GM21723 (cell line): ENCODE measurements around the gene LMO7.
"Not testable (repeated sequence)": the region's sequence is repeated elsewhere in the genome, so short reads cannot be mapped to it uniquely, and the experiment has no call there.

Source experiments
- ATAC-seq: cut with Tn5 transposase; IDR thresholded peaks from one replicate; pipeline ENCODE4 v1.9.1; 2021; ENCODE audit warnings: mild to moderate bottlenecking, moderate library complexity; ENCODE audit not compliant: unreplicated experiment

LMO7 gene

DNA sequence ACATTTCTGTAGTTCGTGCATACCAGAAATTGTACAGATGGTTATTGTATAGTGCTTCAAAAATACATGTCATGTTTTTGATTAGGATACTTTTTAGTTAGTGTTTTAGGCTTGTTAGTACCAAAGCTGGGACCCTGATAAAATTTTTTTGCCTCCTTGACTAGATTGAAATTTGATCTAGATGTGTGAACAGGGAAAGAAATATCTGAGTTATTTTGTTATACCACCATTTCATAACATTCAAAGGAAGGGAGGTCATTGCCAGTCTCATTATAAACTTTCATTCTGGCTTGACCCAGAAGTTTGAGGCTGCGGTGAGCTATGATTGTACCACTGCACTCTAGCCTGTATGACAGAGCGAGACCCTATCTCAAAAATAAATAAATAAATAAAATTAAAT lies 9.0 kb downstream of the LMO7 start:
- no peak for ATAC-seq

DNA sequence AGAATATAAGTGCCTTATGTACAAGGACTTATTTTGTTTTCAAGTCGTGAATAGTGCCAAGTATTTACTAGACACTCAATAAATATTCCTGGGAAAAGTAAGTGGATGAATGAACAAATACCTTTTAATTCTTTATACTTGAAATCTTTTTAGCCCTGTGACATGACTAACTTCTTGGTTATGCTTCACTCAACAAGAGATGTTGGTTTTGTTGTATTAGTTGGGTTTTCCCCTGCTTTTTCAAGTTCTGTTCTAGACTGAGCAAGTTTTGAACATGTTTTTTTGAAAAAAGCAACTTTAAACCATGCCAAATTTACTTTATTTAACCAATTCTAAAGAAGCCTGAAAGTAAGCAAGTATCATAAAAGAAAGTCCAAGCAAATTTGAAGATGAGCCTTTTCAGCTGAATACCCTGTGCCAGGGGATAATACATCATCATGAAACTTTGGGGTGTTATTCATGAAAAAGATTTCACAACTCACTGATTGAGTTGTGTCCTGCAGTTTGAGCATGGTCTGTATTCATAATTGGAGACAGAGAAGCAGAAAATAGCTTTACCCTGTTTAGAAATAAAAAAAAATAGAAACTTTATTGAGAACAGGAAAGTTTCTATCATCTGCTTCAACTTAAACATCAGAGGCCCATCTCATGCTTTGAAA lies 11.1 kb downstream of the LMO7 start:
- ATAC-seq: peak; percentile 89

DNA sequence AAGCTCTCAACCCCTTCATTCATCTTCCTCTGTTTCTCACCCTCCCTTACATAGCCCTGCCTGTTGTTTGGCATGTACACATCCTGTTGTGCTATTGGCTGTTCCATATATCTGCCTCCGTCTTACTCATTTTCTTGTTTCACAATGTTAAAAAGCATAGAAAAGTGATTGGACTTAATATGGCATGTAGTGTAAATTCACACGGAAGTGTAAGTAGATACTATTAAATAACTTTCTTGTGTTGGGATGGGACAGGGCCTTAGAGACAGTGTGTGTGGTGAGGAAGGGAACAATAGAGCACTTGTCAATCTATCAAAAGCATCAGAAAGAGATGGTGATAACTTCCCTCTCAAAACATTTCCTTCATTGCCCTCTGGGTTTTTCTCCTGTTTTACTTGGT lies 12.3 kb downstream of the LMO7 start:
- ATAC-seq: no peak

DNA sequence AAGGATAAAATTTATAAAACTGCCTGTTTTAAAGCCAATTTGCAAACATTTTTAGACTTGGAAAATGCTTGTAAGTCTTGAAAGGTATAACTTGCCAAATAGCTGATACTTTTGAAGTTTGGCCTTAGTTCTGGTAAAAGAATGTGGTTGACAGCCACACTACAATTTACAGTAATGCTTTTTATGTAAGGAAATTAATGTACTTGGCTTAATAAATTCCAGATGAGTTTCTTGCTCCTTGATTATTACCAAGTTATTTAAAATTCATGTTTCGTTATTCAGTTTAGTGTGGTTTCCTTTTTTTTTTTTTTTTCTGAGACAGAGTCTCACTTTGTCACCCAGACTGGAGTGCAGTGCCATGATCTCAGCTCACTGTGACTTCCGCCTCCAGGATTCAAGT lies 14.9 kb downstream of the LMO7 start:
- ATAC-seq: no peak

DNA sequence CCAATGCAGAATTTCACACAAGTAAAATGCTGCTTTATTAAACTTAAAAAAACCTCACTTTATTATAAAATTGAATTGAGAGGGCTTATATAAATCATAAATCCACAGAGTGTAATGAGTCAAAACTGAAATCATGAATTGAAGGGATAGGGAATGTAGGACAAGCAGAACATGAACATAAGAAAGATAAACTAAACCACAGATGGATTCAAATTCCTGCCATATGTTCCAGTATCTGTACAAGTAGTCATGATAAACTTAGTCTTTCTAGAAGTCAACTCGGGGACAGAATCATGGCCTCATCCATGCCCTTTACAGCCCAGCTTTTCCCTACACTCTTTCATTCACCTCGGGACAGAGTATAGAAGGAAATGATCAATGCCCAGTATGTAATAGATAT lies 16.6 kb downstream of the LMO7 start:
- no peak for ATAC-seq

DNA sequence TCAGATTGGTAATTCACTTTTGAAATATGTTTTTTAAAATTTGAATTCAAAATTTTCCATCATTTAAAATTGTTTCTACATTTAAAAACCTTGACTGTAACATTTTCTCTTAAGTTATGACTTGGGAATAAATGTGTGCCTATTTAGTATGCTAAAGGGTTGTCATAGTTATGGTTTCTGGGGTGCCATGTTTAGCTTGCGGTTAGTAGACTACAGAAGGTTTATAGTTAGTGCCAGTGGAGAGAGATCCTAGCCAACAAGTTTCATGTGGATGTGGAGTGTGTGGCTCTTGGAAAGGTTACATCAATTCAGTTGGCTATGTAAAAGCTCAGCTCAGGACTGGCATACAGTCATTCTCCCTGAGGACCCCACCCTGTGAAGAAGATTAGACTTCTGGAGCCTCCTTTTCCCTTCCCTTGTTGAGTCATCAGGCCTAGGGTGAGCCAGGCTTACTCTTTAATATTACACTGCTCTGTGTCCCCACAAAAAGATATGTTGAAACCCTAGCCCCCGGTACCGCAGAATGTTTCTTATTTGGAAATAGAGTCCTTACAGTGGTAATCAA lies 20.4 kb downstream of the LMO7 start:
- no peak for ATAC-seq

DNA sequence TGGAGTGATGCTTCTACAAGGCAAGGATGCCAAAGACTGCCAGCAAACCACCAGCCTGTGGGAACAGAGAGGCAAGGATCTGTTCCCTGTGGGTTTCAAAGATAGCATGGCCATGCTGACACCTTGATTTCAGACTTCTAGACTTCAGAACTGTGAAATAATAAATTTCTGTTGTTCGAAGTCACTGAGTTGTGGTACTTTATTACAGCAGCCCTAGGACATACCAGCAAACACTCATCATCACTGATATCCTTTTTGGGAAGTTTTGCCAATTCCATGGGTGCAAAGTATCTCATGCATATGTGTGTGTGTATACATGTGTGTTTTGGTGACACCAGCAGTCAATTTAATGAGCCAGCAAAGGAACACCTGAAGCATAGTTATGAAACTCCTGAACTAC lies 21.0 kb downstream of the LMO7 start:
- no peak for ATAC-seq

DNA sequence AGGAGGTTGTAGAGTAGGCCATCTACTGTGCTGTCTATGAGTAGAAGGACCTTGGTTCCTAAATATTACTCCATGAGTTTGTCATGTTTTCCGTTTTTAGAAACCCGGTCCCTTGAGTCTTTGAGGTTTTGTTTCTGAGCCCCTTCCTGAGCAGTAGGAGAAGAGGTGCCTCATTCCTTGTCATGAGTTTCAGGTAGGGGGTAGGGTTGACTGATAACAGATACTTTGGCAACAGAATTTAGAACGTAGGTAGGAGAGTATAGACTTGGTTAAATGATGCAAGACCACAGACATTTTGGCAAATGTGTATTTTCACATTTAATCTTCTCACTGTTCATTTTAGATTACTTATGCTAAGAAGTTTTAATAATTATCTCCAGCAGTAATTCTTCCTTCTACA lies 24.6 kb downstream of the LMO7 start:
- no peak for ATAC-seq

DNA sequence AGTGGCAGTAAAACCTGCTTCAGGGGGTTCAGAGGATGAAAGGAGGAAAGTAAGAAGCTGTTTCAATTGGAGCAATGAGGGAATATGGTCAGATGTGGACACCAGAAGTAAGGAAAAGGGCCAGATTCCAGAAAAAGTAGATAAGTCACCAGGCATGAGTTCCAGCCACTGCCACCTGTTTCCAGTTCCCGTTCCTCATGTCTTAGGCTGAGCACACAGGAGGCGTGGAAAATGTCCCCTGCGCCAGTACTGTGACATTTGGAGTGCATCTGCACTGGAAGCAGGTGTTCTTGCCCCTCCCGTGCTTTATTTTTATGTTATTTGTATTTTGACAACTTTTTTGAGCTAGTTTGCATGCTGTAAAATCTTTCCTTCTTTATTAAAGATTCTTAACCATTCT lies 25.3 kb downstream of the LMO7 start:
- ATAC-seq: no peak

DNA sequence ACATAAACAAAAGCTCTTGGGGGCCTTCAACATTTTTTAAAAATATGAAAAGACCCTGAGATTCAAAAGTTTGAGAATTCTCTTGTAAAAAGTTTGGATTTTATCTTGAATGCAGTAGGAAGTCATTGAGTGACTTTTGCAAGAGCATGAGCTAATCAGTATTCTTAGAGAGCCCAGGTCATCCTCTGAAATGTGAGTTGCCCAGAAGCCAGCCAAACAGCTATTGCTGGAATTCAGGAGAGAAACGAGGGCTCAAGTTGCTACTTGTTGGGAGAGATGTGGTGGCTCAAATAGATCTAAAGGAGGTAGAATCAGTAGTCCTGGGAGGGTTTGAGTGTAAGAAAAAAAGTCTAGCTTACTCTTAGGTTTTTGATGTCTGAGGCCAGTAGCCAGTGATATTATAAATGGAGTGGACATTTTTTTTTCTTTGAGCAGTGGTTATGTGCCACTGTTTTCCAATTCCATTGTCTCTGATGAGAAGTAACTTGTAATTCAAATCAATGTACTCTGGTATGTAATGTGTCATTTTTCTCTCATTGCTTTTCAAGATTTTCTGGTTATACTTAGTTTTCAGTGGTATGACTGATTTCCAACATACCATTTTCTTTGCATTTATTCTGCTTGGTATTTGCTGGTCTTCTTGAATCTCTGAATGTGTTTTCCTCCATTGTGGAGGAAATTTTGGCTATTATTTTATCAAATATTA lies 30.7 kb downstream of the LMO7 start:
- ATAC-seq: no peak

DNA sequence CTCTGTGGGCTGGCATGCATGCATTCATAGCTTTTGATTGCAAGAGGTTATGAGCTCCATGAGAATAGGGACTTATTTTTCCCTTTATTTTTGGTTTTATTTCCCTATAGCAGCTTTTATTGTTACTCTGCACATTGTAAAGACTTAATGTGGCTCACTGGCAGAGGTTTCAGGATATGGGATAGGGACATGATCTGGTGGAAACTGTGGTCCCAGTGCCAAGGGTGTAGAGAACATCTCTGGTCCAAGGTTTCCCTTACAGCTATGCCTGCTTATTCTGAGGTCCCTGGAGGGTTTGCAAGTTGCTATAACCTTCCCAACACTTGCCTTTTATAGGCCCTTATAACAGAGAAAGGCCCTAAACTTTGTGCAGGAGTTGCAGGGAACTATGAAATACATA lies 33.6 kb downstream of the LMO7 start:
- no peak for ATAC-seq

DNA sequence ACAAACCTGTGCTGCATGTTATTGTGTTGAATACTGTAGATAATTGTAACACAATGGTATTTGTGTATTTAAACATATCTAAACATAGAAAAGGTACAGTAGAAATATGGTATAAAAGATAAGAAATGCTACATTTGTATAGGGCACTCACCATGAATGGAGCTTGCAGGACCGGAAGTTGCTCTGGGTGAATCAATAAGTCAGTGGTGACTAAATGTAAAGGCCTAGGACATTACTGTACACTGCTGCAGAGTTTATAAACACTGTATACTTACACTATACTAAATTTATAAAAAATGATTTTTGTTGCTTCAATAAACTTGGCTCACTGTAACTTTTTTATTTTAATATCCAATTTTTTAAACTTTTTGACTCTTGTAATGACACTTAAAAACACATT lies 34.4 kb downstream of the LMO7 start:
- no peak for ATAC-seq

DNA sequence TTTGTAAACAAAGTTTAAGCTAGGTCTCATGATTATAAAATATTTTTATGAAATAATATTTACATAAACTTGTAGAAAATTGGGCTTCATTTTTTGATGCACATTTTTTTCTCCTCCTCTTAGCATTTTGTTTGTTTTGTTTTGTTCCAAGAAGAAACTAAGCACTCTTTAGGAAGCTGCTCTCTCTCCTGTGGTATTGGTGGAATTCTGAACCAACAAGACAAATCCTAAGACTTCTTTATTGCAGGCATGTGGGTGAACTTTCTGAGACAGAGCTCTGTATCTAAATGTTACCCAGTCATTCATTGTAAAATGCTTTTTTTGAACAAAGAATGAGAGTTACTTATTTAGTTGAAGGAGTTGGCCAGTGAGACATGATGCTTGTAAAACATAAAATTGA lies 39.3 kb downstream of the LMO7 start:
- ATAC-seq: no peak

DNA sequence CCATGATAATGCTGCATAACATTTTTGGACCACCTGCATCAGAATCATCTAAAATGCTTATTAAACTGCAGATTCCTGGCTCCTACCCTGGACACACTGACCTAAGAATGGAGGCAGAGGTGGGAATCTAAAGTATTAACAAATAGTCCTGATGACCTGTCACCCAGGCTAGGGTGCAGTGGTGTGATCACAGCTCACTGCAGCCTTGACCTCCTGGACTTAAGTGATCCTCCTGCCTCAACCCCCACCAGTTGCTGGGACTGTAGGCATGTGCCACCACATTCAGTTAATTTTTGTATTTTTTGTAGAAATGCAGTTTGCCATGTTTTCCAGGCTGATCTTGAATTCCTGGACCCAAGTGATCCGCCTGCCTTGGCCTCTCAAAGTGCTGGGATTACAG lies 43.3 kb downstream of the LMO7 start:
- ATAC-seq: no peak

DNA sequence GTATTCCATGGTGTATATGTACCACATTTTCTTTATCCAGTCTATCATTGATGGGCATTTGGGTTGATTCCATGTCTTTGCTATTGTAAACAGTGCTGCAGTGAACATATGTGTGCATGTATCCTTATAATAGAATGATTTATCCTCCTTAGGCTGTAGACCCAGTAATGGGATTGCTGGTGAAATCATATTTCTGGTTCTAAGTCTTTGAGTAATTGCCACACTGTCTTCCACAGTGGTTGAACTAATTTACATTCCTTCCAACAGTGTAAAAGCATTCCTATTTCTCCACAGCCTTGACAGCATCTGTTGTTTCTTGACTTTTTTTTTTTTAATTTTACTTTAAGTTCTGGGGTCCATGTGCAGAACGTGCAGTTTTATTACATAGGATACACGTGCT lies 44.1 kb downstream of the LMO7 start:
- ATAC-seq: not testable (repeated sequence)

DNA sequence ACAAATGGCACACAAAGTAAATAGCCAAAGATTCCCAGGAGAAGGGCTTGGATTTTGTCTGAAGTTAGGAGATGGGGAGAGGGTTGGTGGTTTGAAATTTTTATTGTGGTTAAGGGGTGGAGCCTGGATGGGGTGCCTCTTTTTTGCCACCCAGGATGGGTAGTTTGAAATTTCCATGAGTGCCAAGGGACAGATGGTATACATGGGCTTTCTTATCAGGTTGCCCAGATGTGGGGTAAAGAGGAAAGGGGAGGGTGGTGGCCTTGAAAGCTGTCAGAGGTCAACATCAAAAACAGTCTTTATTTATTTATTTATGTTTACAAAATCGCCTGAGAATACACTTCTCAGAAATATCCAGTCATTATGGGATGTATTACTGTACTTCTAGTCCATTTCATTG lies 46.2 kb downstream of the LMO7 start:
- no peak for ATAC-seq

DNA sequence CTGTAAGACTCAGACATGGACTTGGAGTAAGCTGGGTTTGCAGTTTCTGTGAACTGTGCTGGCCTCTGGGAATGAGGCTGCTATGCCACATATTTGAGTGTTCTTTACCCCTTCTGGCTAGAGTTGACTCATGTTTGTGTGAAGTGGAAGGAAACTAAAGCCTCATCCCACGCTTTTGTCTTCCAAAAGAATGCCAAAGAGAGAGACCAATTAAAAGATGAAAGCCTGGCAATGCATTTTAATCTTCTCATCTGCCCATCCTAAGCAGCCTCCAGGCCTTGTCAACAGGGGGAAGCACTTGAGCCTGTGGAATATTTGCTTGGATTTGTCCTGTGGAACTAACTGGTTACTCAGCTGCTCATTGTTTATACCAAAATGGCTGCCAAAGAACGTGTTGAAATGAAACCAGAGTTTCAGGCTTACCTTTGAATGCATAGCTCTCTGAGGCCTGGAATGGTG lies 49.1 kb downstream of the LMO7 start:
- no peak for ATAC-seq

DNA sequence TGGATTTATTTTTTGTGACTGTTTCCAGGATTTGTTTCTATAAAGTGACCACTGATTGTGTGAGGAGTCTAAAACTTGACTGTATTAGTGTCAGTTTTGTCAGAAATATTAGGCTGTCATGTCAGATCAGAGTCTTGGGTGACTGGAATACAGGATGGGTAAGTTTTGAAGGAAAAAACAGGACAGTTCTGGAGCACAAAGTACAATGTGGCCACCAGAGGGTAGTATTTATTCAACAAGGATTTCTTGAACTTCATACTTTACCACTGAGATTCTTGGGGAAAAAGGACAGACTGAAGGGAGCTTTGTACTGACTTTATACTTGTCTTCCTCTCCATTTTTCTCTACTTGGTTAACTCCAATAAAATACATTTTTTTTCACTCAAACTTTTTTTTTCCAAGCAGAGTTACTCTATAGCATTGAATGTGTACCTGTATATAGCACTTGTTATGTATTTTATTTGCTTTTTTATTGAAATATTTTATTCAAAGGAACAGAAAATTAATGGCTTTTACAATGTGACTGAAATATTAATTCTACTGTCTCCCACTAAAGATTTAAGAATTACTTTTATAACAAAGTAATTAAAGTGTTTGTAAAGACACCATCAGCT lies 51.1 kb downstream of the LMO7 start:
- no peak for ATAC-seq

DNA sequence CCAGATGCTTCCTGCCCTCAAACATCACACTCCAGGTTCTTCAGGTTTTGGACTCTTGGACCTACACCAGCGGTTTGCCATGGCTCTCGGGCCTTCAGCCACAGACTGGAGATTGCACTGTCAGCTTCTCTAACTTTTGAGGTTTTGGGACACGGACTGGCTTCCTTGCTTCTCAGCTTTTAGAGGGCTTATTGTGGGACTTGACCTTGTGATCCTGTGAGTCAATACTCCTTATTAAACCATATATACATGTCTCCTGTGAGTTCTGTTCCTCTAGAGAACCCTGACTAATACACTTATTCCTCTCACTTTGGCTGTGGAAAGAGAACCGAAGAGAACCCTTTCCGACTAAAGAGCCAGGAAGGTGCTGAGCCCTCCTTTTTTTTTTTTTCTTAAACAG lies 53.6 kb downstream of the LMO7 start:
- no peak for ATAC-seq

DNA sequence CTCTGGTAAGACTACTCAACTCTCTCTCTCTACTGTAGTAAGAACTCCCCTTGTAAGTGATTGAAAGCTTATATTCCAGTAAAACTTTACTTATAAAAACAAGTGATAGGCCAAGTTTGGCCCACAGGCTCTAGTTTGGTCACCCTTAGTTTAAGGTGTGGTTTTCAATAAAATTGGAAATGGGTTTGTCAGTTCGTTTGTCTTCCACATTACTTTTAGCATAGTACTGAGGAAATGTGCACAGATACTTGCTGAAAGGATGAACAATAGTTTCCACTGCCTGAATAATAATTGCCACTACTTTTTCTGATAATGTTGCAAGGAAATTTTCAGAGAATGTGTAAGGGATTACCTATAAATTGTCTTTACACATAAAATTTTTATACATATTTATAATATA lies 54.5 kb downstream of the LMO7 start:
- ATAC-seq: no peak

DNA sequence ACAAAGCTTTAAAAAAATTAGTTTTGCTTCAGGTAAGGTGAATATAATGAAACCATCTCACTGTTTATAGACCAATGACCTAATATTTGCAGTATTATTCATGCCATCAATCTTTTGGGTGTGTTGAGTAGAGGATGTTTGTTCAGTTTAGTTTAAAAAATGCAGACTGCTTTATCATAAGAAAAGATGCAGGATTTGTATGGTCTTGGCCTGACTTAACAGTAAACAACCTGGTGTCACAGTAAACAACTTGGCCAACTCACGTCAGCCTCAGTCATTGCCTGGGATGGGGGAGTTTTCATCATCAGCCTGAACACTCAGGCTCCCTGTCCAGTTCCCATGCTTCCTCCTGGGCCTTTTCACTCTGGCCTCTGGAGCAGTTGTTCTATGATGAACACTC lies 55.1 kb downstream of the LMO7 start:
- no peak for ATAC-seq

DNA sequence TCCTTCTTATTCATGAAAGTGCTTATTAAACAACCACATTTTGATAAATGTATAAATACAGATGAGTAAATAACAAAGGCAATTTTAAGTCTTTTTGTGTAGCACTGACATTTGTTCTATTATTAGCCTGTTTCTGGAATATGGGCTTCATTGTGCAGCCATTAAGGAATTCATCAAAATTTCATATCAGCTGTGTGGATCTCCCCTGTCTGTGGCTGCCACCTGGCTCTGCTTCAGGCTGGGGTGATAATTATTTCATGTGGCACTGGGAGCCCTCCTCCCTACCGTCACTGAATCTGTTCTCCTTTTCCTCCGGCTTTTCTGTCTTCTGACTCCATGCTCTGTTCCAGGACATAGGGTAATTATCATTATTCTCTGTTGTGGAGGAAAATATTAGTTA lies 57.1 kb downstream of the LMO7 start:
- no peak for ATAC-seq
